ENCODE data around the gene ROPN1L. TPM values are rescaled to one million over a fixed set of nuclear protein-coding genes. Genes with fewer than 3 reads are reported as not detected.

Gene ROPN1L
- total and polyA plus RNA-seq, 3 donors from 2014 or later = 199 to 538 (median 333) TPM

DNA sequence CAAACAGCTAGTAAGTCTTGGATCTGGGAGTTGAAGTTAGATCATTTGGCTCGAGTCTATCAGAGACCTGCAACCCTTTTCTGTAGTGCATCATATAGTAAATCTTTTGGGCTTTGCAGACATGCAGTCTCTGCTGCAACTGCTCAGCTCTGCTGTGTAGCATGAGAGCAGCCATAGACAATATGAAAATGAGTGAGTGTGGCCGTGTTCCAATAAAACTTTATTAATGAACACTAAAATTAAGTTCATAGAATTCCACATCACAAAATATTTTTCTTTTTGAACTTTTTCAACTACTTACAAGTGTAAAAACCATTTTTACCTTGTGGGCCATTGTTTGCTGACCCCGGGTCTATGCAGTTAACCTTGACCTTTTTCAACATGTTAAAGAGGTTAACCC, 35.2 kb downstream of the ROPN1L start:
- no peak for DNase-seq
- Histone ChIP-seq H3K36me3 (ENCODE audit: low read depth, missing control alignments) (no peaks in the 10 kb centered on the region), H3K9me3 (no peaks in the 10 kb centered on the region), H3K4me1 (no peaks in the 10 kb centered on the region), H3K27me3 (no peaks in the 10 kb centered on the region), H3K27ac (no peak overlapping the region), H3K4me3 (no peak overlapping the region)
- intact Hi-C loops (cut with DNase I; ENCODE audit: low total_unique reads) = loop anchor here (10.0 kb wide), 1 partner anchor 382 kb away; no protein-coding TSS in a partner anchor
- WGBS, 2 donors = 88 to 95% methylated on average over 3 of the region's 3 CpGs
- no peak for TF ChIP-seq POLR2A (IDR thresholded peaks at IDR 0.05)
- TF ChIP-seq, protein P1, sequence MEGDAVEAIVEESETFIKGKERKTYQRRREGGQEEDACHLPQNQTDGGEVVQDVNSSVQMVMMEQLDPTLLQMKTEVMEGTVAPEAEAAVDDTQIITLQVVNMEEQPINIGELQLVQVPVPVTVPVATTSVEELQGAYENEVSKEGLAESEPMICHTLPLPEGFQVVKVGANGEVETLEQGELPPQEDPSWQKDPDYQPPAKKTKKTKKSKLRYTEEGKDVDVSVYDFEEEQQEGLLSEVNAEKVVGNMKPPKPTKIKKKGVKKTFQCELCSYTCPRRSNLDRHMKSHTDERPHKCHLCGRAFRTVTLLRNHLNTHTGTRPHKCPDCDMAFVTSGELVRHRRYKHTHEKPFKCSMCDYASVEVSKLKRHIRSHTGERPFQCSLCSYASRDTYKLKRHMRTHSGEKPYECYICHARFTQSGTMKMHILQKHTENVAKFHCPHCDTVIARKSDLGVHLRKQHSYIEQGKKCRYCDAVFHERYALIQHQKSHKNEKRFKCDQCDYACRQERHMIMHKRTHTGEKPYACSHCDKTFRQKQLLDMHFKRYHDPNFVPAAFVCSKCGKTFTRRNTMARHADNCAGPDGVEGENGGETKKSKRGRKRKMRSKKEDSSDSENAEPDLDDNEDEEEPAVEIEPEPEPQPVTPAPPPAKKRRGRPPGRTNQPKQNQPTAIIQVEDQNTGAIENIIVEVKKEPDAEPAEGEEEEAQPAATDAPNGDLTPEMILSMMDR (IDR thresholded peaks at IDR 0.05) = no peak

DNA sequence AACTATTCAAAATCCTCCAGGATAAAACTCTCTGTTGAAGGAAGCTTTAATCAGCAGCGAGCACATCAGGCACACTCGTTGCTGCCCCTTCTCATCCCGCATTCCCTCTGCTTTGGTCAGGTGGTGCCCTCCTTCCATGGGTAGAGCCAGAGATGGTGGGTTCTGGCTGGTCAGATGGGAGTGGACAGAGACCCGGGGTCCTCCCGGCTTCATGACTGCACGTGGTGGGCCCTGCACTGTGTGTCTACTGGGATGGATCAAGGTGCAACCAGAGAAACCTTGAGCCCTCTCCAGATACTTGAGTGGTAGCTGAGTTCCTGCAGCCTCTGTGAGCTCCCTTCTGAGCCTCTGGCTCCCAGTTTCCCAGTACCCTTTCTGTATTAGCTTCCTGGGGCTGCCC, 36.3 kb downstream of the ROPN1L start:
- TF ChIP-seq, protein P1 (IDR thresholded peaks at IDR 0.05) = no peak
- no peak for TF ChIP-seq POLR2A (IDR thresholded peaks at IDR 0.05)
- intact Hi-C loops (cut with DNase I; ENCODE audit: low total_unique reads) = loop anchor here (10.0 kb wide), 1 partner anchor 383 kb away; no protein-coding TSS in a partner anchor

DNA sequence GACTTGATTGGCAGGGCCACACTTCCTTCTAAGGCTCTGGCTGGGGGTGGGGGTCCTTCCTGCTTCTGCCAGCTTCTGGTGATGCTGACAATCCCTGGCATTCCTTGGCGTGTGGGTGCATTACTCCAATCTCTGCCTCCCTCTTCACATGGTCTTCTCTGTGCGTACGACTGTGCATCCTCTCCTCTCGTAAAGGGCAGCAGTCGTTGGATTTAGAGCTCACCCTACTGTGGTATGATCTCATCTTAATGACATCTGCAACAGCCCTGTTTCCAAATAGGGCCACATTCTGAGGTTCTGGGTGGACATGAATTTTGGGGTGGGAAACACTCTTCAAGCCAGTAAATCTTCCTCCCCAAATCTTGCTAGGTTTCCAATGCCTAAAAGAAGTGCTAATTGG, 36.8 kb downstream of the ROPN1L start:
- H3K27me3 ChIP-seq = no peaks in the 10 kb centered on the region
- WGBS, 2 donors = 56 to 74% methylated on average over 5 of the region's 5 CpGs

More for the DNA sequence above, 36.3 kb downstream of the ROPN1L start:
- no peak for DNase-seq
- WGBS, 2 donors = 95 to 100% methylated on average over 6 of the region's 6 CpGs
- Histone ChIP-seq H3K4me1 (no peaks in the 10 kb centered on the region), H3K27ac (no peak overlapping the region), H3K4me3 (no peak overlapping the region), H3K27me3 (no peaks in the 10 kb centered on the region), H3K36me3 (ENCODE audit: low read depth, missing control alignments) (no peaks in the 10 kb centered on the region), H3K9me3 (no peaks in the 10 kb centered on the region)

DNA sequence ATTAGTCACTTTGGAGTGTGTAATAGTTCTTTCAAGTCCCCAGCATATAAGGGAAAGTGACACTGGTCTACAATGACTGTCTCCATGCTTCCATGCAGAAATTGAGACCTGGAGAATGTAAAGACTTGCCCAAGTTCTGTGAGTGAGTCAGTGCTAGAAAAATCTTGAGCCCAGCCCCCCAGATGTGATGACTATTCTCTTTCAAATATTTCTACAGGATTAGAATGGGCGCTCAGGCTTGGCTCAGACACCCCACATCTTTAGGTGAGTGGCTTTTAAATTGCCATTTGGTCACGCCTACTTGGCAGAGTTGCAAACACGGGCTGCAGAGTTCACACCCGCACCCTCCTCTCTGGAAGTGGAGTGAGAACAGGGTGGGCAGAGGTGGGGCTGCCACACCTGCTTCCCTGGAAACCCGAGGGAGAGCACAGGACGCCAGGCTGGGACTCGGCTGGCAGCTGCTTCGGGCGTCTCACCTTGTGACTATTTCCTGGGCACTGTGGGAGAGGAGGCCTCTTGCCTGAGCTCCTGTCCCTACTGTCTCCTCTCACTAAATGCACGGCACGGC, 37.6 kb downstream of the ROPN1L start:
- intact Hi-C loops (cut with DNase I; ENCODE audit: low total_unique reads) = loop anchor here (10.0 kb wide), 1 partner anchor 384 kb away; no protein-coding TSS in a partner anchor
- Histone ChIP-seq H3K27me3 (no peaks in the 10 kb centered on the region), H3K36me3 (ENCODE audit: low read depth, missing control alignments) (no peaks in the 10 kb centered on the region), H3K27ac (no peak overlapping the region), H3K4me3 (no peak overlapping the region), H3K4me1 (no peaks in the 10 kb centered on the region), H3K9me3 (no peaks in the 10 kb centered on the region)
- DNase-seq = no peak
- TF ChIP-seq, protein P1 (IDR thresholded peaks at IDR 0.05) = no peak
- TF ChIP-seq POLR2A (IDR thresholded peaks at IDR 0.05) = no peak
- WGBS, 2 donors = 64 to 70% methylated on average over 11 of the region's 11 CpGs

More for the DNA sequence above, 36.8 kb downstream of the ROPN1L start:
- Histone ChIP-seq H3K9me3 (no peaks in the 10 kb centered on the region), H3K4me1 (no peaks in the 10 kb centered on the region), H3K4me3 (no peak overlapping the region), H3K36me3 (ENCODE audit: low read depth, missing control alignments) (no peaks in the 10 kb centered on the region), H3K27ac (no peak overlapping the region)
- TF ChIP-seq, protein P1 (IDR thresholded peaks at IDR 0.05) = no peak
- TF ChIP-seq POLR2A (IDR thresholded peaks at IDR 0.05) = no peak
- DNase-seq = no peak
- intact Hi-C loops (cut with DNase I; ENCODE audit: low total_unique reads) = loop anchor here (10.0 kb wide), 1 partner anchor 384 kb away; no protein-coding TSS in a partner anchor
